Osteocyte (in vitro differentiated cells): ENCODE measurements around the gene MSH3. TPM values are rescaled to one million over a fixed set of nuclear protein-coding genes. Genes with fewer than 3 reads are reported as not detected.

Experiments used
- DNase-seq: peaks from one replicate; pipeline ENCODE4 v3.0.0; 2021; ENCODE audit warnings: mixed read lengths; ENCODE audit not compliant: unreplicated experiment; ENCODE audit errors: extremely low spot score
- H3K27ac Mint-ChIP-seq: one replicate; pipeline ENCODE4 v1.8.0; 2021; ENCODE audit warnings: mild to moderate bottlenecking, mixed read lengths; ENCODE audit not compliant: unreplicated experiment
- H3K27me3 Mint-ChIP-seq: one replicate; pipeline ENCODE4 v1.8.0; 2021; ENCODE audit warnings: mixed read lengths; ENCODE audit not compliant: unreplicated experiment
- H3K36me3 Mint-ChIP-seq: one replicate; pipeline ENCODE4 v1.8.0; 2021; ENCODE audit warnings: mixed read lengths; ENCODE audit not compliant: unreplicated experiment
- H3K4me1 Mint-ChIP-seq: one replicate; pipeline ENCODE4 v1.8.0; 2021; ENCODE audit warnings: mixed read lengths; ENCODE audit not compliant: unreplicated experiment
- H3K4me3 Mint-ChIP-seq: one replicate; pipeline ENCODE4 v1.8.0; 2021; ENCODE audit warnings: mild to moderate bottlenecking, moderate library complexity, mixed read lengths; ENCODE audit not compliant: unreplicated experiment
- H3K9me3 Mint-ChIP-seq: one replicate; pipeline ENCODE4 v1.8.0; 2021; ENCODE audit warnings: mixed read lengths; ENCODE audit not compliant: unreplicated experiment
- total RNA-seq: library from RNA; stranded (reverse); gene quantifications from 2 replicates; pipeline ENCODE4 v1.2.1, GENCODE V29; 2021
- TF ChIP-seq, protein P1 (sequence below): fragments of 200-600 bp; sonication (generic); IDR thresholded peaks from 2 replicates; pipeline ENCODE4 v1.5.0; 2021; ENCODE audit warnings: antibody characterized with exemption, mild to moderate bottlenecking, moderate library complexity

Gene MSH3
- total RNA-seq, 1 donor from 2014 or later, result 14.8 TPM

DNA sequence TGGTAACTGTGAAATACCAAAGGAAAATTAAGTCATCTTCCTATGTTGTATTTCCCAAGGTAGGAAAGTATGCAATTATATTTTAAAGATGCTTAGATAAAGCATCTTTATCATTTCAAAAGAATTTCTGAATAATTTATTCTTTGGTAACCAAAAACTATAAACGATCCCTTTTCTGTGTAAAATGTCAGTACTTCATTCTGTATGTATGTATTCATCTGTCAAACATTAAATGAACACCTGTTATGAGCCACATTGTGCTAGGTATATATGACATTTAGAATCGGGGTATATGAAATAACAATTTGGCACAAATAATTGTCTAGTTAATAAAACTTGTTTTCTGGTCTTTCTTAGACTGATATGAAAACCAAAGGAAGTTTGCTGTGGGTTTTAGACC, 89.7 kb downstream of the MSH3 start:
- Mint-ChIP-seq H3K4me1 (no peaks in the 10 kb centered on the region), H3K9me3 (no peaks in the 10 kb centered on the region), H3K27me3 (no peaks in the 10 kb centered on the region), H3K36me3 (peaks cover 39% of the 10 kb centered on the region), H3K4me3 (no peak overlapping the region), H3K27ac (no peak overlapping the region)
- TF ChIP-seq, protein P1, sequence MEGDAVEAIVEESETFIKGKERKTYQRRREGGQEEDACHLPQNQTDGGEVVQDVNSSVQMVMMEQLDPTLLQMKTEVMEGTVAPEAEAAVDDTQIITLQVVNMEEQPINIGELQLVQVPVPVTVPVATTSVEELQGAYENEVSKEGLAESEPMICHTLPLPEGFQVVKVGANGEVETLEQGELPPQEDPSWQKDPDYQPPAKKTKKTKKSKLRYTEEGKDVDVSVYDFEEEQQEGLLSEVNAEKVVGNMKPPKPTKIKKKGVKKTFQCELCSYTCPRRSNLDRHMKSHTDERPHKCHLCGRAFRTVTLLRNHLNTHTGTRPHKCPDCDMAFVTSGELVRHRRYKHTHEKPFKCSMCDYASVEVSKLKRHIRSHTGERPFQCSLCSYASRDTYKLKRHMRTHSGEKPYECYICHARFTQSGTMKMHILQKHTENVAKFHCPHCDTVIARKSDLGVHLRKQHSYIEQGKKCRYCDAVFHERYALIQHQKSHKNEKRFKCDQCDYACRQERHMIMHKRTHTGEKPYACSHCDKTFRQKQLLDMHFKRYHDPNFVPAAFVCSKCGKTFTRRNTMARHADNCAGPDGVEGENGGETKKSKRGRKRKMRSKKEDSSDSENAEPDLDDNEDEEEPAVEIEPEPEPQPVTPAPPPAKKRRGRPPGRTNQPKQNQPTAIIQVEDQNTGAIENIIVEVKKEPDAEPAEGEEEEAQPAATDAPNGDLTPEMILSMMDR, result no peak
- DNase-seq, result no peak

DNA sequence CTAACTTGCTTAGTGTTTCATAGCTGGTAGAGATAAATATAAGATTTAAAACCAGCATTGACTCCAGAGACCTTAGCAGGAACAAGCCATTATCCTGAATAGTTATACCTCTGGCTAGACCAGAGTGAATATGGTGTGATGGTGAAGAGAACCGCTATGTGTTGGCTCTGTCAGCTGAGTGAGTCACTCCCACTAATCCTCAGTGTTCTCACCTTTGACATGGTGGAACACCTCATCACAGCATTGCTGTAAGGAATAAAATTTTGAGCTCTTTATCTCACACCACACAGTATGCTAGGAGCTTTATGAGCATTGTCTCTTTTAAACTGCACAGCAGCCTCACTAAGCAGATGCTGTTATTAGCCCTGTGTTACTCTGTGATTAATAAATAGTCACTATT, 91.0 kb downstream of the MSH3 start:
- no peak overlapping the region for H3K27ac Mint-ChIP-seq
- no peak for DNase-seq
- no peaks in the 10 kb centered on the region for H3K9me3 Mint-ChIP-seq
- no peaks in the 10 kb centered on the region for H3K27me3 Mint-ChIP-seq
- no peaks in the 10 kb centered on the region for H3K4me1 Mint-ChIP-seq
- H3K36me3 Mint-ChIP-seq, result peaks cover 39% of the 10 kb centered on the region
- TF ChIP-seq, protein P1, result no peak
- no peak overlapping the region for H3K4me3 Mint-ChIP-seq

DNA sequence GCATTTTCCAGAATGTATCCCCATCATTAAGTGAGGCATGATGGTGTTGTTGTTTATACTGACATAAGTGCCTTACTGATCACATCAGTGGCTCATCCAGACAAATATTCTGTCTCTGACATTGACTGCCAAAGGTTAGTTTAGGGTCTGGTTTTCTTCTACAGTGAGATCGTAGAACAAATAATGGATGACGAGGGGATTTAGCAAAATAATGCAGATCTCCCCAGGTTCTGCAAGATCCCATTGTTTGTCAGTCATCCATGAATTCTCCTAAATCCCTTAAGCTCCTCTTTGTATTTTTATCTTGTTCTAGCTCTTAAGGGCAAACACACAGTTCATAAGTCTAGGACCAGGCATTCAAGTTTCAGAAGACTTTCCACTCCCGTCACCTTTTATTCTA, 93.5 kb downstream of the MSH3 start:
- Mint-ChIP-seq H3K4me1 (no peaks in the 10 kb centered on the region), H3K27me3 (no peaks in the 10 kb centered on the region), H3K9me3 (no peaks in the 10 kb centered on the region), H3K36me3 (peaks cover 41% of the 10 kb centered on the region), H3K4me3 (no peak overlapping the region), H3K27ac (no peak overlapping the region)
- TF ChIP-seq, protein P1, result no peak
- DNase-seq, result no peak

DNA sequence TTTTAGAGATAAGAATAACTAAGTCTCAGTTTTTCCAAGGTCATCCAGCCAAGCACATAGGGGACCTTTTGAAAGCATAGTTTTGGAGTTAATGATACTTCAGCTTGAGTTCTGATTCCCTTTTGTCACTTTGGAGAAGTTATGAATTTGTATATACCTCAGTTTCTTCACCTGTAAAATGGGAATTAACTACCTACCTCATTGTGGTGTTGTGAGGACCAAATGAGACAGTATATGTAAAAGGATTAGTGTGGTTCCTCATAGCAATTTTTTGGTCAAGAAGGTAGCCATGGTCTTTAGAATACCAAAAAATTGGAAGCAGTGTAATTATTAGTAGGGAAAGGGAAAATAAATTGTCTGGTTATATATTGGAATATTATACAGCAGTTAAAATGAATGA, 98.0 kb downstream of the MSH3 start:
- TF ChIP-seq, protein P1, result no peak
- DNase-seq, result no peak
- H3K9me3 Mint-ChIP-seq, result no peaks in the 10 kb centered on the region
- no peak overlapping the region for H3K4me3 Mint-ChIP-seq
- H3K36me3 Mint-ChIP-seq, result peaks cover 25% of the 10 kb centered on the region
- no peak overlapping the region for H3K27ac Mint-ChIP-seq
- no peaks in the 10 kb centered on the region for H3K27me3 Mint-ChIP-seq
- peaks cover 15% of the 10 kb centered on the region for H3K4me1 Mint-ChIP-seq

DNA sequence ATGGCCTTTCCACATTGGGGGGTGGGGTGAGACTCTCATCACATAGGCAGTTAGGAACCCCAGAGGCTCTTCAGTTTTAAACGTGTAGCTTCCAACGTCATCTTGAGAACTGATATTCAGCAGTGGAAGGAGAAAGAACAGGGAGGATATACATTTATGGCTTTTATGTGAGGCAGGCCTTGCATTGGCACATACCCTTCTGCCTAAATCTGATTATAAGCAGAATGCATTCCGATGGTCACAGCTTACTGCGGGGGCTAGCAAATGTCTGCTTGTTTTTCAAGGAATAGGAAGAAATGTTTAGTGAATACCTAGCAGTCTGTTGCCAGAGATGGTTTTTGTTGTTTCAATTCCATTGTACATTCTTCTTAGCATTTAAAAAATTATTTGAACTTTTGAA, 99.3 kb downstream of the MSH3 start:
- no peak overlapping the region for H3K27ac Mint-ChIP-seq
- no peak overlapping the region for H3K4me3 Mint-ChIP-seq
- H3K27me3 Mint-ChIP-seq, result no peaks in the 10 kb centered on the region
- DNase-seq, result no peak
- TF ChIP-seq, protein P1, result no peak
- H3K9me3 Mint-ChIP-seq, result no peaks in the 10 kb centered on the region
- H3K4me1 Mint-ChIP-seq, result peaks cover 15% of the 10 kb centered on the region
- H3K36me3 Mint-ChIP-seq, result peaks cover 19% of the 10 kb centered on the region
